T-helper 1 cell treated with Interleukin-12 subunit alpha and Interleukin-12 subunit beta and Interleukin-4 antibody, amounts not matched to agents 30 μg/mL and 1 μg/mL, for 36 hours (primary cell): ENCODE results near the gene GTSE1.

Experiments used
- H3K27ac Mint-ChIP-seq: one replicate; pipeline ENCODE4 v1.8.0; 2021; ENCODE audit warnings: mild to moderate bottlenecking, mixed read lengths
- H3K27me3 Mint-ChIP-seq: one replicate; pipeline ENCODE4 v1.8.0; 2021; ENCODE audit warnings: low read depth, mixed read lengths
- H3K36me3 Mint-ChIP-seq: one replicate; pipeline ENCODE4 v1.8.0; 2021; ENCODE audit warnings: low read depth, mixed read lengths
- H3K4me1 Mint-ChIP-seq: one replicate; pipeline ENCODE4 v1.8.0; 2021; ENCODE audit warnings: low read depth, mixed read lengths
- H3K4me3 Mint-ChIP-seq: one replicate; pipeline ENCODE4 v1.8.0; 2021; ENCODE audit warnings: mild to moderate bottlenecking, moderate library complexity, mixed read lengths
- H3K9me3 Mint-ChIP-seq: one replicate; pipeline ENCODE4 v1.8.0; 2021; ENCODE audit warnings: mixed read lengths

Gene GTSE1

GRCh38 chr22:46320716-46321386 is 24.2 kb downstream of the GTSE1 start:
- H3K4me3 Mint-ChIP-seq, result no peak overlapping the region
- no peak overlapping the region for H3K27ac Mint-ChIP-seq
- no peaks in the 10 kb centered on the region for H3K27me3 Mint-ChIP-seq
- no peaks in the 10 kb centered on the region for H3K9me3 Mint-ChIP-seq
- H3K36me3 Mint-ChIP-seq, result peaks cover 51% of the 10 kb centered on the region
- H3K4me1 Mint-ChIP-seq, result peaks cover 4% of the 10 kb centered on the region

- peaks cover 4% of the 10 kb centered on the region for H3K4me1 Mint-ChIP-seq
- peaks cover 43% of the 10 kb centered on the region for H3K36me3 Mint-ChIP-seq
- no peaks in the 10 kb centered on the region for H3K9me3 Mint-ChIP-seq
- H3K27ac Mint-ChIP-seq, result no peak overlapping the region
- H3K4me3 Mint-ChIP-seq, result no peak overlapping the region
- H3K27me3 Mint-ChIP-seq, result no peaks in the 10 kb centered on the region
Measured at GRCh38 chr22:46322711-46323110, 26.0 kb downstream of the GTSE1 start.

- Mint-ChIP-seq H3K9me3 (no peaks in the 10 kb centered on the region), H3K4me1 (peaks cover 4% of the 10 kb centered on the region), H3K4me3 (no peak overlapping the region), H3K27me3 (no peaks in the 10 kb centered on the region), H3K36me3 (peaks cover 39% of the 10 kb centered on the region), H3K27ac (no peak overlapping the region)
Measured at GRCh38 chr22:46323162-46323561, 26.5 kb downstream of the GTSE1 start.

- H3K4me1 Mint-ChIP-seq, result no peaks in the 10 kb centered on the region
Measured at GRCh38 chr22:46326066-46326680, 29.5 kb downstream of the GTSE1 start.

GRCh38 chr22:46327691-46328465 is 31.2 kb downstream of the GTSE1 start:
- Mint-ChIP-seq H3K4me1 (no peaks in the 10 kb centered on the region), H3K4me3 (no peak overlapping the region), H3K27me3 (no peaks in the 10 kb centered on the region), H3K36me3 (peaks cover 24% of the 10 kb centered on the region), H3K27ac (no peak overlapping the region), H3K9me3 (no peaks in the 10 kb centered on the region)

More at GRCh38 chr22:46326066-46326680, 29.5 kb downstream of the GTSE1 start:
- H3K36me3 Mint-ChIP-seq, result peaks cover 33% of the 10 kb centered on the region
- no peak overlapping the region for H3K27ac Mint-ChIP-seq
- H3K27me3 Mint-ChIP-seq, result no peaks in the 10 kb centered on the region
- no peak overlapping the region for H3K4me3 Mint-ChIP-seq
- H3K9me3 Mint-ChIP-seq, result no peaks in the 10 kb centered on the region

- H3K27ac Mint-ChIP-seq, result no peak overlapping the region
- peaks cover 26% of the 10 kb centered on the region for H3K36me3 Mint-ChIP-seq
- H3K4me3 Mint-ChIP-seq, result no peak overlapping the region
- H3K9me3 Mint-ChIP-seq, result no peaks in the 10 kb centered on the region
- H3K27me3 Mint-ChIP-seq, result no peaks in the 10 kb centered on the region
- H3K4me1 Mint-ChIP-seq, result no peaks in the 10 kb centered on the region
Measured at GRCh38 chr22:46328797-46329196, 32.1 kb downstream of the GTSE1 start.

GRCh38 chr22:46329616-46330015 is 32.9 kb downstream of the GTSE1 start:
- H3K4me3 Mint-ChIP-seq, result no peak overlapping the region
- no peaks in the 10 kb centered on the region for H3K9me3 Mint-ChIP-seq
- H3K4me1 Mint-ChIP-seq, result no peaks in the 10 kb centered on the region
- peaks cover 23% of the 10 kb centered on the region for H3K36me3 Mint-ChIP-seq
- H3K27me3 Mint-ChIP-seq, result no peaks in the 10 kb centered on the region
- H3K27ac Mint-ChIP-seq, result no peak overlapping the region

- no peak overlapping the region for H3K27ac Mint-ChIP-seq
- H3K4me3 Mint-ChIP-seq, result no peak overlapping the region
- no peaks in the 10 kb centered on the region for H3K27me3 Mint-ChIP-seq
- H3K9me3 Mint-ChIP-seq, result no peaks in the 10 kb centered on the region
- peaks cover 2% of the 10 kb centered on the region for H3K4me1 Mint-ChIP-seq
- peaks cover 25% of the 10 kb centered on the region for H3K36me3 Mint-ChIP-seq
Measured at GRCh38 chr22:46330426-46330825, 33.8 kb downstream of the GTSE1 start.

GRCh38 chr22:46331496-46331895 is 34.8 kb downstream of the GTSE1 start:
- peaks cover 25% of the 10 kb centered on the region for H3K36me3 Mint-ChIP-seq
- H3K9me3 Mint-ChIP-seq, result no peaks in the 10 kb centered on the region
- H3K27ac Mint-ChIP-seq, result no peak overlapping the region
- H3K27me3 Mint-ChIP-seq, result no peaks in the 10 kb centered on the region
- no peak overlapping the region for H3K4me3 Mint-ChIP-seq
- H3K4me1 Mint-ChIP-seq, result peaks cover 6% of the 10 kb centered on the region

GRCh38 chr22:46335201-46336118 is 38.8 kb downstream of the GTSE1 start, which contains the start of gene TRMU:
Gene TRMU, plus strand, starts transcription at chr22:46335714. Its CDS starts 51 bp downstream, at chr22:46335765.
- Mint-ChIP-seq H3K4me3 (peak within 1 kb of the TSS; percentile 95), H3K27ac (peak within 1 kb of the TSS; percentile 96), H3K36me3 (peaks cover 46% of the 10 kb centered on the region), H3K4me1 (peaks cover 16% of the 10 kb centered on the region), H3K27me3 (no peaks in the 10 kb centered on the region), H3K9me3 (no peaks in the 10 kb centered on the region)

GRCh38 chr22:46336119-46337078 is 39.7 kb downstream of the GTSE1 start:
- peak overlapping the region; percentile 95 for H3K4me3 Mint-ChIP-seq
- H3K9me3 Mint-ChIP-seq, result no peaks in the 10 kb centered on the region
- H3K36me3 Mint-ChIP-seq, result peaks cover 44% of the 10 kb centered on the region
- H3K27ac Mint-ChIP-seq, result peak overlapping the region; percentile 87
- peaks cover 16% of the 10 kb centered on the region for H3K4me1 Mint-ChIP-seq
- no peaks in the 10 kb centered on the region for H3K27me3 Mint-ChIP-seq

- no peak overlapping the region for H3K27ac Mint-ChIP-seq
Measured at GRCh38 chr22:46337870-46338269, 41.2 kb downstream of the GTSE1 start.

GRCh38 chr22:46338636-46339035 is 42.0 kb downstream of the GTSE1 start:
- H3K27ac Mint-ChIP-seq, result no peak overlapping the region
- H3K4me3 Mint-ChIP-seq, result no peak overlapping the region
- H3K27me3 Mint-ChIP-seq, result no peaks in the 10 kb centered on the region
- peaks cover 42% of the 10 kb centered on the region for H3K36me3 Mint-ChIP-seq
- peaks cover 16% of the 10 kb centered on the region for H3K4me1 Mint-ChIP-seq
- no peaks in the 10 kb centered on the region for H3K9me3 Mint-ChIP-seq

More at GRCh38 chr22:46337870-46338269, 41.2 kb downstream of the GTSE1 start:
- peaks cover 16% of the 10 kb centered on the region for H3K4me1 Mint-ChIP-seq
- H3K36me3 Mint-ChIP-seq, result peaks cover 50% of the 10 kb centered on the region
- H3K27me3 Mint-ChIP-seq, result no peaks in the 10 kb centered on the region
- H3K9me3 Mint-ChIP-seq, result no peaks in the 10 kb centered on the region
- no peak overlapping the region for H3K4me3 Mint-ChIP-seq
